Nephron (organoid): ENCODE measurements around the gene ETV3.

Experiments used
- H3K27ac Mint-ChIP-seq, 3 experiments: 2 replicates each; pipeline ENCODE4 v1.8.0; 2020; ENCODE audit warnings: mixed read lengths in 3 of 3, mild to moderate bottlenecking in 2 of 3, moderate library complexity in 1 of 3
- H3K27me3 Mint-ChIP-seq: 2 replicates; pipeline ENCODE4 v1.8.0; 2021; ENCODE audit warnings: low read depth, mild to moderate bottlenecking, moderate library complexity, mixed read lengths
- H3K36me3 Mint-ChIP-seq: 2 replicates; pipeline ENCODE4 v1.8.0; 2020; ENCODE audit warnings: low read depth, mixed read lengths
- H3K4me1 Mint-ChIP-seq: 2 replicates; pipeline ENCODE4 v1.8.0; 2020; ENCODE audit warnings: mixed read lengths
- H3K4me3 Mint-ChIP-seq, 3 experiments: 2 replicates each; pipeline ENCODE4 v1.8.0; 2020; ENCODE audit warnings: mild to moderate bottlenecking in 3 of 3, mixed read lengths in 3 of 3, moderate library complexity in 2 of 3
- H3K9me3 Mint-ChIP-seq: 2 replicates; pipeline ENCODE4 v1.8.0; 2020; ENCODE audit warnings: mixed read lengths
- CTCF ChIP-seq, 3 experiments: fragments of 200-600 bp; sonication (generic); IDR thresholded peaks; one replicate each; pipeline ENCODE4 v1.5.0; 2021; ENCODE audit warnings: antibody characterized with exemption in 3 of 3; ENCODE audit not compliant: unreplicated experiment in 3 of 3

Gene ETV3

DNA sequence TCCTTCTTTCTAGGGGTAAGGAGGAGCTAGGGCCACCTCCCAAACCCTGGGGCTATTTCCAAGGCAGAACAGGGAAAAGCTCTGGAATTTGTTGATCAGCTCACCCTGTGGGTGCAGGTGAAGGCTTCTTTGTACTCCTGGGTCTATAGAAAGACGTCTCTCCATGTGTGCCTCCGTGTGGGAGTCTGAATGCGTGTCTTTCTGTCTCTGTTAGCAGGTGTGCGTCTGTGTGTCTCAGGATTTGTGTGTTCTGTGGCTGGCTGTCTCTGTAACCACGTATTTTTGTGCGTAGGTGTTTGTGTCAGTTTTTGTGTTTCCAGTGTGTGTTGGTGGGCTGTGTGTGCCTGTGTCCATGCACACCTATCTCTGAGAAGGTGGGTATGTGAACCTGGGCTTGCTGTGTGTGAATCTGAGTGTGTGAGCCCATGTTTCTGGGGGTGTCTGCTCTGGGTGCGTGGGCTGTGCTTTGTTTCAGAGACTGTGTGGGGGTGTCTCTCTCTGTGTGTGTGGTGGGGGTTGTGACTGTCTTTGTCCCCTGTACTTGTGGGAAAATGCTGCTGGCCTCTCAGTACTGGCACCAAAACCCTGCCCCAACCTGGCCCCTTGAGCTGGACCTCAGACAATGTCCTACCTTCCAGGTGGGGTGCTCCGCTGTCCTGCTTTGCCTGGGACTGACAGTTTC is 25.9 kb downstream of the ETV3 start:
- Mint-ChIP-seq H3K9me3 (no peaks in the 10 kb centered on the region), H3K4me1 (peaks cover 24% of the 10 kb centered on the region), H3K36me3 (no peaks in the 10 kb centered on the region), H3K4me3 (no peak overlapping the region), H3K27ac (peak overlapping the region; percentile 3 to 56 (median 11)), H3K27me3 (peaks cover 63% of the 10 kb centered on the region)
- no peak for TF ChIP-seq CTCF (IDR thresholded peaks at IDR 0.05; ENCODE audit: unreplicated experiment in 3 of 3)

DNA sequence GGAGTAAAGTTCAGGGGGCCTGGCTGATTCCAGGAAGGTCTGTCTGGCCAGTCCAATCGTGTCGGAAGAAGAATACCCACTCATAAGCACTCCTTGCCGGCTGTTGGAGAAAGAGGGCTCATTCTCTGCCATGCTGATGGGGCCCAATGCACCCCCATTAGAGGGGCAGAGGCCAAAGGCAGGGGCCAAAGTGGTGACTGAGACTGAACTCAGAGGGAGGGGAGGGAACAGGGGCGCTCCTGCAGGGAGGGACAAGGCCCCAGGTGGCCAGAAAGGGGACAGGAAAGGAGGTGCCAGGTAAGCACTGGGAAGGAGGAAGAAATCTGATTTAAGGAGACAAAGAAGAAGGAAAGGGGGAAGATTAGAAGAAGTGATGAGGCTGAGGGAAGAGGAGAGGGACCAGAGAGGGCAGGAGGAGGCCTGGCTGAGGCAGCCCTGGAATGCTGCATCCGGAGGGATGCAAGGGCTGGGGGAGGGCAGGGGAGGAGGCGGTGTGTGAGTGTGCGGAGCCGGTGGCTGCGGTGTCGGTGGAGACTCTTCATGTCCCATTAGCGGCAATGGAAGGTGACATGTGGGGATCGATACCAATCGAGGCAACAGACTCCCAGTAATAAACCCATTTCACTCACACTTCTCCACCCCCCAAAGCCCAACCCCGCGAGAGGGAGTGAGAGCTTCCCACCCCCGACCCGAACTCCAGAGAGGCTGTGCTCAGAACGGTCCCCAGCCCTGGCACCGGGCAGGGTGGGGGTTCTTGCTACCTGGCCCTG is 26.6 kb downstream of the ETV3 start:
- TF ChIP-seq CTCF (IDR thresholded peaks at IDR 0.05; ENCODE audit: unreplicated experiment in 3 of 3), result no peak
- Mint-ChIP-seq H3K4me3 (no peak overlapping the region), H3K36me3 (no peaks in the 10 kb centered on the region), H3K27me3 (peaks cover 68% of the 10 kb centered on the region), H3K9me3 (no peaks in the 10 kb centered on the region), H3K4me1 (peaks cover 24% of the 10 kb centered on the region), H3K27ac (peak overlapping the region in 1 of 3 experiments; percentile 3)

- peaks cover 76% of the 10 kb centered on the region for H3K27me3 Mint-ChIP-seq
- no peaks in the 10 kb centered on the region for H3K9me3 Mint-ChIP-seq
- no peak for TF ChIP-seq CTCF (IDR thresholded peaks at IDR 0.05; ENCODE audit: unreplicated experiment in 3 of 3)
- no peak overlapping the region for H3K4me3 Mint-ChIP-seq
- peaks cover 24% of the 10 kb centered on the region for H3K4me1 Mint-ChIP-seq
- H3K36me3 Mint-ChIP-seq, result no peaks in the 10 kb centered on the region
- H3K27ac Mint-ChIP-seq, result peak overlapping the region in 1 of 3 experiments; percentile 37
Measured at GRCh38 chr1:157110686-157111085, 27.5 kb downstream of the ETV3 start.

- peak overlapping the region in 1 of 3 experiments; percentile 35 for H3K27ac Mint-ChIP-seq
- no peak for TF ChIP-seq CTCF (IDR thresholded peaks at IDR 0.05; ENCODE audit: unreplicated experiment in 3 of 3)
Measured at GRCh38 chr1:157110003-157110402, 28.2 kb downstream of the ETV3 start.

DNA sequence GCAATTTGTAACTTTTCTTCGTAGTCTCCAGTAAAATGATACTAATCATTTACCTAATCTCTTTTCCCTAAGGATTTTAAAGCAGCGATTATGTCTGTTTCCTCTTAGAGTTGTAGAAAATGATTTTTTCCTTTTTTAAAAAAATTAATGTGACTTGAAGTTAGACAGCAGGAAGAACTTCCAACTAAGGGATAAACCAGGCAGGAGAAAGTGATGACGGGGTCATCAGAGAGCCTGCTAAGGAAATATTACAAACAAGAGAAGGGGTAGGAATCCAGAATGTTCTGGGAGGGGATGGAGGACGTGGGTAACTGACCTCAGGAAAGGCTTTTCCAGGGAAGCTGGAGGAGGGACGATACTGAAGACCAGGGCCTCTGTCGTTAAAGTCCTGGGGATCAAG is 29.7 kb downstream of the ETV3 start:
- H3K27me3 Mint-ChIP-seq, result peaks cover 73% of the 10 kb centered on the region
- H3K4me3 Mint-ChIP-seq, result no peak overlapping the region
- H3K9me3 Mint-ChIP-seq, result no peaks in the 10 kb centered on the region
- H3K4me1 Mint-ChIP-seq, result peaks cover 15% of the 10 kb centered on the region
- no peak overlapping the region for H3K27ac Mint-ChIP-seq
- no peak for TF ChIP-seq CTCF (IDR thresholded peaks at IDR 0.05; ENCODE audit: unreplicated experiment in 3 of 3)
- H3K36me3 Mint-ChIP-seq, result no peaks in the 10 kb centered on the region

More at GRCh38 chr1:157110003-157110402, 28.2 kb downstream of the ETV3 start:
- no peaks in the 10 kb centered on the region for H3K36me3 Mint-ChIP-seq
- no peak overlapping the region for H3K4me3 Mint-ChIP-seq
- H3K4me1 Mint-ChIP-seq, result peaks cover 20% of the 10 kb centered on the region
- peaks cover 82% of the 10 kb centered on the region for H3K27me3 Mint-ChIP-seq
- H3K9me3 Mint-ChIP-seq, result no peaks in the 10 kb centered on the region
